NOMO-1 (cell line): ENCODE measurements around the gene EGLN3.
"Not testable (repeated sequence)": the region's sequence is repeated elsewhere in the genome, so short reads cannot be mapped to it uniquely, and the experiment has no call there.

Source experiments
- DNase-seq, 2 experiments: peaks; one replicate each; lab custom pipeline; 2025; ENCODE audit not compliant: unreplicated experiment in 2 of 2; lab: John Stamatoyannopoulos, UW

The EGLN3 gene

DNA sequence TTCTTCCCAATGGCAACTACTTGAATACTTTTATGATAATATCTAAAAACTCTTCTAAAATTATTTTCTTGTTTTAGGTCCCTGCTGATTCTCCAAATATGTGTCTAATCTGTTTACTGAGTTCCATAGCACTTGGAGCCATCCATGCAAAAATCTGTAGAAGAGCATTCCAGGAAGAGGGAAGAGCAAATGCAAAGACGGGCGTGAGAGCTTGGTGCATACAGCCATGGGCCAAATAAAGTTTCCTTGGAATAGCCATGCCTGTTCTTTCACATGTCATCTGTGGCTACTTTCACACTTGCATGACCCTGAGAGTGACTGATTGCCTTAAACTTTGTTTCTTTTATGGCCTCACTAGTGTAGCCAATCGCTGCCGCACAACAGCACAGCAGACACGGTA is 13.0 kb upstream of the EGLN3 start:
- DNase-seq = no peak

DNA sequence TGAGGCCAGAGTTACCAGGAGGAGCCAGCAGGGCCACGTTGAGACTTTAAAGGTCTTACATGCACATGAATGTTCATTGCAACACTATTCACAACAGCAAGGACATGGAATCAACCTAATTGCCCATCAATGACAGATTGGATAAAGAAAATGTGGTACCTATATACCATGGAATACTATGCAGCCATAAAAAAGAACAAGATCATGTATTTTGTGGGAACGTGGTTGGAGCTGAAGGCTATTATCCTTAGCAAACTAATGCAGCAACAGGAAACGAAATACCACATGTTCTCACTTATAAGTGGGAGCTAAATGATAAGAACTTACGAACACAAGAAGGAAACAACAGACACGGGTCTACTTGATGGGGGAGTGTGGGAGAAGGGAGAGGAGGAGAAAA is 11.6 kb upstream of the EGLN3 start:
- DNase-seq = not testable (repeated sequence)

DNA sequence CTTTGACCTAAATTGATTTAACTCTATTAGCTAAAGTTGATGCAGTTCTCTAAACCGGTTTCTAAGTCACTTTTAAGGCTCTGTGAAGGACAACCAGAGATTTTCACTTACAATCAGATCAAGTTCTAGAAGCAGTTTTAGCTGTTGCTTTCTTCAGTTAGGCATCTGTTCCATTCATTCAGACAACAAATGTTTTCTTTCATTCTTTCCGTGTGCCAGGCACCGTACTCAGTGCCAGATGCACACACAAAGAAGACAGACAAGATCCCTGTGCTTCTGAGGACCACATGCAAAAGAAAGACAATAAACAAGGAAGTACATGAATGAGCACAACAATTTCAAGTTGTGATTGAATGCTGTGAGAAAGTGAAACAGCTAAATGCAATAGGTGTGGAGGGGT is 11.1 kb upstream of the EGLN3 start:
- no peak for DNase-seq

DNA sequence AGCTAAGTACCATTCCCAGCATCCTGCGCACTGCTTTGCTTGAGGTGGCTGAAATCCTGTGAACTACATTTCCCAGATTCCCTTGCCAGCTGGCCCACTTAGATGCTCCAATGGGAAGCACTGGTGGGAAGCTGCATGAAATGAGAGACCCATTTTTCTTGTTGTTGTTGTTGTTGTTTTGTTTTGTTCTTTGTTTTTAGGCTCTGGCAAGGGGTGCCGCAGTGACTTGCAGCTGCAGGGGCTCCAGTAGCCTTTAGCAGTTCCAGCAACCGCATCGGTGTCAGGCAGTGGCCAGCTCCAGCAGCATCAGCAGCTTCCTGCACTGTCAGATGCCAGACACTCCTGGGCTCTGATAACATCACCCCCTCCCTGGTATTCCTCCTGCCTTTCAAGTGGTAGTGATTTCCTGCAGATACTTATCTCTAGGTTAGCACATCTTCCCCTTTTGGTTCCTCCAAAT is 8.8 kb upstream of the EGLN3 start:
- DNase-seq = no peak

DNA sequence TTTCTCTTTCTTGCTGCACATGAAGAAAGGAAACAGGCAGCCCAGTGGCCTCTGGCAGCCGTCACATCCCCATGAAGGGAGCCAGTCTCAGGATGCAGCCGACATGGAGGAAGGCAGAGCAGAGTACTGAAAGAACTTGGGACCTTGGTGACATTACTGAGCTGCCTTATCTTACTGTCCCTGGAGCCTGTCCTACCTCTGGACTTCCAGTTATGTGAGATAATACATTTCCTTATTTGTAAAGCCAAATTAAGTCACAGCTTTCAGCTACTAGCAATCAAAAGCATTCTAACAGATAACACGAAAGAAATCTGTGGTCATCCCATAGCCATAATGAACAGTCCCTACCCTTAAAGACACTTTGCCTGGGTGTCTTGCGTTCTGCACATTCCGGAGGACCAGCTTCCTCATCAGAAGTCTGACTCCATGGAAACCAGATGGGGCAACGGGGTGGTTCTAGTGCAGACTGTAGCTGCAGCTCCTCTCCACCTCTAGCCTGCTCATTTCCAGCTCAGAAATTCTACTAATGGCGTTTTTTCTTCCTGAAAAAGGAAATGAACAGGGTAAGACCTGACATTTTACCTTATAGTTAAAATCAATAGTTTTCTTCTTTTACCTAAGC is 7.8 kb upstream of the EGLN3 start:
- no peak for DNase-seq

DNA sequence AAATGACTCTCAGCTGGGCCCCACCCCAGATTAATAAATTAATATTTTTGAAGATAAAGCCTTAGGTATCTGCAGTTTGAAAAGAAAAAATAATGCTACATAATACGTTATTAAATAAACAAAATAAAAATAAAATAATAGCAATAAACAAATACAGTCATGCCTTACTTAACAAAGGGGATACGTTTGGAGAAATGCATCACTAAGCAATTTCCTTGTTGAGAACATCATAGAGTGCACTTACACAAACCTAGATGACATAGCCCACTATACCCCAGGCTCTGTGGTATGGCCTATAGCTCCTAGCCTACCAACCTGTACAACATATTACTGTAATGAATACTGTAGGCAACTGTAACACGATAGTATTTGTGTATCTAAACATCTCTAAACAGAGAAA is 7.1 kb upstream of the EGLN3 start:
- DNase-seq = no peak

DNA sequence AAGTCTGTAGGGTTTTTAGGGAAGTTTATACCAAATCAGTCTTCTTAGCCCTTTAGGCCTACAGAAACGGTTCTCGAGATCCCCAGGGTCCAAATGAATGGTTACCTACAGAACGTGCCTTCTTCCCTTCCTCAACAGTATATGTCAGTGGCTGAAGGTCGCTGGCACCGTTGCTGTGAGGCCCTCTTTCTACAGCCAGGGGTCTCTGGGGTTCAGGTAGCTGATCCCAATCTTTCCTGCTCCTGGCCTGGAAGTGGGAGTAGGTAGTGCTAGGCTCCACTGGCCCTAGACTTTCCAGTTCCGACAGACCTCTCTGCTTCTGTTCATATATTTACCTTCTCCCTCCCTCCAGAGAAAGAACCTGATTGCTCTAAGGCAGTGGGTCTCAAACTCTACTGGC is 6.4 kb upstream of the EGLN3 start:
- DNase-seq = no peak

DNA sequence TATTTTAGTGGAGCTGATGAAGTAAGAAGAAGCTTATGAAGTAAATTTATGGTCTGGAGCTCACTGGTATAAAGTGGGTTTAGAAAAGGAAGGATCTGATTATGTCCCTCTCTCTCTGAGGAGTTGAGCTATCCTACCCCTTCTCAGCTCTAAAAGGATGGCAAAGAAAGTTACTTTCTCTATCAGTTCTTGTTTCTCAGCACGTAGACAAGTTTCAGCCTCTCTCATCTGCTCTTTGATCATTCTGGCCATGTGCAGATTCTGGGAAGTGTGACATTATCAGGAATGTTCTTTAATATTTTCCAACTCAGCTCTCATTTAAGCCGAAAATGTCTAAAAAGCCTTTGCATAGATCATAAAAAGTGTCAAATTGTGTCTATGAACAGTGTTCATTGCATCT is 5.8 kb upstream of the EGLN3 start:
- no peak for DNase-seq

DNA sequence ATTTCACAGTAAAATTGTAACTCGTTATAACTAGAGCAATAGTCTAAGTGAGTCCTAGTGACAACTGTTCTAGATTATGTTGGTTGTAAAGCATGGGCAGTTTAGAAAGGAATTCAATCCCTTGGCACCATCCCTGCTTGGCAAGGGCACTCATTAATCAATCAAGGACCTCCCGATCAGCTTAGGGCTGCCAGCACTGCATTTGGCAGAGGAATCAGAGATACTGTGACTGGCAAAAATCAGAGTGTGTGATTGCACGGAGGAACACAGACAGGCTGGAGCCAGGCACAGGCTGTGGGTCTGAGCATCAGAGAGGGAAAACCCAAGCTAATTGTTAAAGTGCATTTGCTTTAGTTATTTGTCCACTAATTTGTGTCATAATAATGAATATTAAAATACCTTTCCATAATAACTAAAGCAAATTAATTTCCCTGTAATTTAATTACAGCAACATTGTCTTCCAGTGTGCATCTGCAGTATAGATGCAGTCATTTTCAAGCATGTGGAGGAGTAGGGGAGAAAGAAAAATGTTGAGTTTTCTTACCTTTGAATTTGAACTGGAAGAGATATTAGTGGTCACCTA is 3.2 kb upstream of the EGLN3 start:
- no peak for DNase-seq

DNA sequence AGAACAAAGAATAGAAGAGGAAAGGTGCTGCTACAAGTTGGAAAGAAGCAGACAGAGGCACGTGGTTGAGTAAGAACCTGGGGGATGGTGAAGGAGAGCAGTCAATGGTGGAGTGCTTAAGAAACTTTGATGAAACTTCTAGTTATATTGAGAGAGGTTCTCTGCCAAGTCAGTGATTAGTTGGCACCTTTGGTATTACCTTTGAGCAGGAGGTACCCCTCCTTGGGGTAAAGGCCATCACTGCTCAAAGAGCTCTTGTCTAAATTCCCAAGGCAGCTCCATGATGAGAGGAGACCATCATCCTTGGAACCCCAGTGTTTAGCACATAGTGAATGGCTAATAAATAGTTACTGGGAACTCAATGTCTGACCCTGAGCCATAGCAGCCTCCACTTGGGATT is 1.7 kb upstream of the EGLN3 start:
- DNase-seq = no peak

DNA sequence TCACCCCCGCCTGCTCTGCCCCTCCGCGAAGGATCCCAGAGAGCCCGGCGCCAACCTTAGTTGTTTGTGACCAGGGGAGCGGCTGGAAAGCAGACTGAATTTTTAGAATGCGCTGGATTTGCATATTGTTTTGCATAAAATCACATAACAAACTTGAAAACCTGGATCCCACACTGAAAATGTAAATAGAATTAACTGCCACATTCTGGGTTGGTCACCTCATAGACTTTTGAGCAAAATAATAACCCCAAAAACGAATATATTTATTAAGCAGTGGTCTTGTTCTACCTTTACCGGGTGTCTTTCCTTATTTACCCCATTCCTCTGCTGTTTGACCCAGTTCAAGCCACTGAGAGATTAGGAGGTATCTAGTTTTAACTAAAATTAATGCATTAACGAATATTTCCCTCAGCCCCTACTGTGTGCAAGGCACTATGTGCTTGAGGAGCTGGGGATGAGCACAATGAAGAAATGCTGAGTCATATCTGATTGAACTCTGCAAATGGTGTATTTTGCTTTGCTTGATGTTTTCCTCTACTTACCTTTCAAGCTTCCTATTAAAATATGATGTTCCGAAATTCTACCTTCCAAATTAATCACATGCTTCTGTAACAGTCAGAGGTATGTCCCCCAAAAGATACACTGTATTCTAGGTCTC is 438 bp upstream of the EGLN3 start:
- DNase-seq = no peak

DNA sequence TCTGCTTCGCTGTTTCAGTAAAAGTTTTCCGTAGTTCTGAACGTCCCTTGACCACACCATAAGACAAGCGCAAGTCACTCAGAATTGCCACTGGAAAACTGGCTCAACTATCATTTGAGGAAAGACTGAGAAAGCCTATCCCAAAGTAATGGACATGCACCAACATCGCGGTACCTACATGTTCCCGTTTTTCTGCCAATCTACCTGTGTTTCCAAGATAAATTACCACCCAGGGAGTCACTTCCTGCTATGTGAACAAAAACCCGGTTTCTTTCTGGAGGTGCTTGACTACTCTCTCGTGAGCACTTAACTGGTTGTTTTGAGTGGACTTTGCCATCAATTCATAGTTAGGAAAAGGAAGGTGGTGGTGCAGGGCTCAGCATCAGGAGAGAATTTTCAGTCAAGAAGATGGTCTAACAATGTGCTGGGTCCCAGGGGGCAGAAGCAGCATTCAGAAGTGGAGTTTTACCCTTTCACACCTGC is 1.4 kb downstream of the EGLN3 start:
- DNase-seq = no peak

DNA sequence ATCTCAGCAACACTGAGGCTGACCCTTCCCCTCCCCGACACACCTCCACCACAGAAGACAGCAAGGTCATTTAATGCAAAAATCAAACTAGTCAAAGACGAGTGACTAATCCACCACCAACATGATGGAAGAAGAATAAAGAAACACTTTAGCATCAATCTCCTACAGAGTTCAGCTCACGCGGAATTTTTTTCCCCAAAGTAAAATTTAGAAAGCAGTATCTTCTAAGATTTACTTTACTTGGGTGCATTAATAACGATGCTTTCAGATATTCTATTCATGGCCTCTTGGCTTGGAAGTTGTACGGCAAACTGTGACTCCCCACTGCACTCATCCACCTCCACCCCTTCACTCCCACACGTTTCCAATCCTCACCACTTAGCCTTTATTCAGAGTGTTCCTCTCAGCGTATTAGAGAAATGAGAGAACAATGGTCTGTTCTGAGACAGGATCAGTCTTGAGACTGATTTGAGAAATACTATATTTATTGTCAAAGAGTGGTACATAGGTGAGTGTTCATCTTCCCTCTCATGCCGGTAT is 1.9 kb downstream of the EGLN3 start:
- no peak for DNase-seq

DNA sequence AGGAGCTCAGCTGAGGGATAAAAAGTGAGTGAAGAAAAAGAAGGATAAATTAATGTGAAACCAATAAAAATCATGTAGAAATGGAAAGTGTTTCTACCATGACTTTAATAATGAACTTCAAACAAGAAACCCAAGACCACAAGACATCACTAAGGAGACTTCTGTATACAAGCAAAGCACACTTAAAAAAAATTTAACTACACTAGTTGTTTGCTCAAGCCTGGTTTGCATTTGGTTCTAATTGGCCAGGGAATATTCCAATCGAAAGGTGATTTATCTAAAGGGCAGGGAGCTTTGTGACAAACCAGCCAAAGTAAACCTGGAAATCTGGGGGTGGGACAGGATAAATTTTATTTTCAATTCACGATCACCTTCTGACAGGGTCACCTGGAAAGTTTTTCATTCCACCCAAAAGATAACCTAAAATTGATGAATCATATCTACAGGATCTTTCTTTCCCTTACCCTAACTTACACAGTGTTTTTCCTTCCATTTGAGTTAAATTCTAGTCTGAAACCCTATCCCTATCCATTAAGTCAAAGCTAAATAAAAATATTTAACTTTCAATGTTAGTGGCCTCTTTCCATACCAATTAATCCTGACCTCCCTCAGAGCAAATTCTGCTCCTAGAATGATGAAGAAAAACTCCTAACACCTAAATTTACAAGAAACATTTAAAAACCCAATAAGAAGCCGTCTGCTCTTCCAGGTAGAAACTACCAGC is 2.6 kb downstream of the EGLN3 start:
- no peak for DNase-seq

DNA sequence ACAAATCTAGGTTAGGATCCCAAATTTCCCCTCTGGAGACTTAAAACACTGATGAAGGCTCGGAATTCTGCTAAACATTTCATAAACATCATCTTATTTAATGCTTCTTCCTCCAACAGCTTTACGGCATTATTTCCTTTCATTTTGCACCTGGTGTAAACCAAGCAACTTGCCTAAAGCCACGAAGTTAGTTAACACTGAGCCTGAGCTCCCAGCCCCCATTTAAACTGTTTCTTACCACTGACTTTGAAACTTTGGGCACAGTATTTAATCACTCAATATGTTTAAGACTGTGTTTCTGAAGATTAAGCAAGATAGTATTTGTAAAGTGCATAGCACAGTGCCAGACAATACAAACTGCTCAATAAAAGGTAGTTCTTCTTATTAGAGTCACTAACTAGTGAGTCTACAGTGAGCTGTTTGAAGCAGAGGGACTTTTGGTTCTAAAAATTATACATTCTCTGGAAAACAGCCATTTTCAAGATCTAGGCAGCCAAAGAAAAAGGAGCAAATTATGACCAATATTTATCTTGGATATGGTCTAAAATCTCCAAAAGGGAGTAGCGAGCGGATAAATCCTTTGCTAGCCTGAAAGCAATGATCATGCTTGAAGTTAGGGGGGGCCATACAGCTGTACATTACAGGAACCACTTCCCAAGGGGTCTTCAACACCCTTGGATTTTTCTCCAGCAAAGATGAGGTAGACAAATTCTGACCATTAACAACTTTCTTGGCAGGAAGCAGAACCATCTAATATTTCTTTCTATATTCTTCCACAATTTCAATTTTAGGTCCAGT is 4.0 kb downstream of the EGLN3 start:
- DNase-seq = no peak

DNA sequence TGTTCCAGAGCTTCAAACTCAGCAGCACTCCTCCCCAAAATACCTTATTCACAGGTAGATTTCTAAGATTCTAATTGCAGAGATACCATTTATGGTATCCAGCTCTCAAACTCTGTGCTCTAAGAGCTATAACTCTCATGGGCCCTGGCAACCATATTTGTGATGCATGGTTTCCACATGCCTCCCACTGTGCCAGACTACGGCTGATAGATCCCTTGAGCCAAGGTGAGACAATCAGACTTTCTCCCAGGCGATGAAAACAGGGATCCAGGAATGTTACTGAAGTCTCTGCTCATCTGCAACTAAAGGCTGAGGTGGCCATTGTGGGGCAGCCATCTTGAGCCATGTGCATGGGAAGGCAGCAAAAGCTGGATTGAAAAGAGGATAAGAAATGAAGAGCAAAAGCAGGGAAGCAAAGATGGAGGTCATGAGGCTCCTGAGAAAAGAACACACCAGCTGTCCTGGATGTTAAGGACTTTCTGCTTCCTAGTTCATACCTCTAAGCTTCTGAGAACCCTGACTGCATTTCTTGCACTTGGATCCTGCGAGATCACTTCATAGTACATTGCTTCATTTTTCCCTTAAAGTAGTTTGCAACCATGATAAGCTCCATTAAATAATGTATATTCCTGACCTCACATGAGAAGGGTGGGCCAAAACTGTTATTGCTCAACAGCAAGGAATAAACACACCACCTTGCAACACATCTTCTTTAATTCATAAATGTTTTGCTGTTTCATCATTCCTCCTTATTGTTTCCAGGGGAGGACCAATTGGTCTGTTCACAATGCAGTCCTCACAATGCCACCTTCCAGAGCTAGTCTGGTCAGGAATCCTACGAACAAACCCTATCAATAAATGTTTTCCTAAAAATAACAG is 5.4 kb downstream of the EGLN3 start:
- peak in 1 of 2 experiments; percentile 10 for DNase-seq

DNA sequence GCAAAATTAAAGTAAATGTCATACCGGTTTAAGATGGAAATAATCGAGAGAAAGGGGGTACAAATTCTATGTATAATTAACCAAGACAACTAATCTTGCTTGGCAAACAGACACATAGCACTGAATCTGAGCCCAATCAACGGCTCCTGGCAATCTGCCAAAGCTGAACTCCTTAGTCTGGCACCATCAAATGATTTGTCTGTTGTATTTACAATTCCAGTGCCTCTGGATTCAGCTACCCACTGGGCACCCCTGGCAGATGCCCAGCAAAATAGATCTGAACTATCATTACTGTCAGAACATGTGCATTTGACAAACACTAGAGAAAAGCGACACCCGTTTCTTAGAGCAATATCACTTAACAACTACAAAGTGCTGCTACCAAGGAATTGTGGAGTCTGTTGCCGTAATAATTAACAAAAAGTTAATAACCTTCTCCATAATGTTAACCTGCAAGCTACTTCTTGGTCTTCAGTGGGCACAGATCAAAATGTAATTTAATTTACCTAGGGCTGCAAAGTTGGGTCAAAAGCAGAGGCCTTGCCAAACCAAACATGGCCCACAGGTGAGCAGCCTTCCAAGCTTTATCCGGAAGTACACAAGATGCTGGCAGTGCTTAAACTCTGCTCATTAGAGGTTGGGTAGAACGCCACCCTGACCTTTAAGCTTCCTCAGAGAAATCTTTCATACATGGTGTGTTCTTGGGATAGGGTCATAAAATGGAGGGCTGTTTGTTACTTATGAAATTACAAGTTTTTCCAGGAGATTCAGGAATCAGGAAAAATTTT is 7.6 kb downstream of the EGLN3 start:
- DNase-seq = no peak

DNA sequence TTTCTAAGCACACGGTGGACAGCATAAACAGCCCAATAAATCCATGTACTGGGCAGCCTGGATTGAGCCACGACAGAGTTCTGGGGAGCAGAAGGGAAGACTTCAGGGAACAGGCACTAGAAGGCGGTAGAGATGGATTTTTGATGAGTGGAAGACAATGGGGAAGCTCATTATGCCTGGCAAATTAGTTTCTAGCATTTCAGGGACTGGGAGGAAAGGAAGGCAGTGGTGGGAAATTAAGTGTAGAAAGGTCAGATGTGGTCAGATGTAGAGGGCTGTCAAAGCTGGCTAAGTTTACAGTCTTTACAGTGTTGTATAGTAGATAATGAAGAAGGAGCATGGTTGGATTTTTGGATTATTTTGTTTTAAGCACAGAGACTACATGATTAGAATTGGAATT is 9.2 kb downstream of the EGLN3 start:
- DNase-seq = no peak

DNA sequence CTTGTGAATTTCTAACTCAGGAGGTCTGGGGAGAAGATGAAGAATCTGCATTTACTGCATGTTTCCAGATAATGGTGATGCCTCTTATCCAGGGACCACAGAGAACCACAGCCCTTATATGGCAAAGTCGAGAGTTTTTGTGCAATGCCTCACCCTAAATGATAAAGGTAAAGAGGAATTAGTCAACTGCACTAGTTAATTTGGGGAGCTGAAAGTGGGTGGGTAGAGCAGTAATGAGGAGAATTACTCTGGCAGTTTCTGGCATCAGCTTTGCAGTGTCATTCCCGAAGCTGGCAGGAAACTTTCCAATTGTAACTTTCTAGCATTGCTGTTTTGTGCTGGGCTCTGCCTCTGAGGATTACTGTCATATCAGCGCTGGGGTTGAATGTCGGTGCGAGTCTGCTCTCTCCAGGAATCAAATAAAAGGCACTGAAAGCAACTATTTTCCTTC is 10.3 kb downstream of the EGLN3 start:
- DNase-seq = no peak
